NCI-H2081 (cell line): ENCODE results near the gene FAM13A.

Source experiments
- DNase-seq, 2 experiments: peaks; one replicate each; lab custom pipeline; 2025; lab: John Stamatoyannopoulos, UW

FAM13A gene

GRCh38 chr4:88775026-88775425 lies 282.0 kb downstream of the FAM13A start:
- no peak for DNase-seq

- DNase-seq: no peak
Observed at GRCh38 chr4:88771883-88772450, 285.0 kb downstream of the FAM13A start.

GRCh38 chr4:88765729-88766128 lies 291.3 kb downstream of the FAM13A start:
- DNase-seq: no peak

- DNase-seq: no peak
Observed at GRCh38 chr4:88763075-88763474, 293.9 kb downstream of the FAM13A start.

- no peak for DNase-seq
Observed at GRCh38 chr4:88761861-88762523, 295.0 kb downstream of the FAM13A start.

GRCh38 chr4:88761342-88761741 lies 295.6 kb downstream of the FAM13A start:
- no peak for DNase-seq

- no peak for DNase-seq
Observed at GRCh38 chr4:88759895-88760290, 297.1 kb downstream of the FAM13A start.

GRCh38 chr4:88759039-88759894 lies 297.7 kb downstream of the FAM13A start:
- DNase-seq: peak; percentile 4 to 55

GRCh38 chr4:88758264-88758663 lies 298.7 kb downstream of the FAM13A start:
- no peak for DNase-seq

GRCh38 chr4:88757776-88758175 lies 299.2 kb downstream of the FAM13A start:
- no peak for DNase-seq

- DNase-seq: no peak
Observed at GRCh38 chr4:88757067-88757466, 299.9 kb downstream of the FAM13A start.

GRCh38 chr4:88756149-88756548 lies 300.8 kb downstream of the FAM13A start:
- DNase-seq: no peak

- DNase-seq: no peak
Observed at GRCh38 chr4:88755454-88755853, 301.5 kb downstream of the FAM13A start.

GRCh38 chr4:88754796-88755195 lies 302.2 kb downstream of the FAM13A start:
- no peak for DNase-seq

GRCh38 chr4:88753658-88754571 lies 303.1 kb downstream of the FAM13A start:
- DNase-seq: no peak

GRCh38 chr4:88752754-88753153 lies 304.2 kb downstream of the FAM13A start:
- no peak for DNase-seq

- DNase-seq: no peak
Observed at GRCh38 chr4:88752076-88752463, 304.9 kb downstream of the FAM13A start.

- no peak for DNase-seq
Observed at GRCh38 chr4:88751258-88752075, 305.5 kb downstream of the FAM13A start.

- DNase-seq: no peak
Observed at GRCh38 chr4:88750369-88750768, 306.6 kb downstream of the FAM13A start.

GRCh38 chr4:88747351-88747750 lies 309.6 kb downstream of the FAM13A start:
- no peak for DNase-seq

- no peak for DNase-seq
Observed at GRCh38 chr4:88746206-88746605, 310.8 kb downstream of the FAM13A start.
